Measurements from ENCODE around the gene NTHL1.

GRCh38 chr16:2091547-2092255 lies 44.1 kb upstream of the NTHL1 start:
- TF ChIP-seq CTCF (IDR thresholded peaks at IDR 0.05; ENCODE audit: borderline replicate concordance, extremely low read depth, low read length, poor library complexity, severe bottlenecking) (no peak), EZH2 (IDR thresholded peaks at IDR 0.05; ENCODE audit: borderline replicate concordance, low read depth, low read length, severe bottlenecking) (no peak)

All from DND-41 (cell line).